PC-3 (cell line): ENCODE data around the gene DLGAP4. TPM values are rescaled to one million over a fixed set of nuclear protein-coding genes. Genes with fewer than 3 reads are reported as not detected.

Experiments used
- ATAC-seq: fragments of 200-7000 bp; cut with Tn5 transposase; 2 replicates; pipeline ENCODE4 v1.9.1; 2020; ENCODE audit warnings: mild to moderate bottlenecking, moderate library complexity
- BruUV-seq: library from RNA; stranded (reverse); fragments of 400-500 nt; replicated peaks from 2 replicates; lab custom pipeline; 2021; lab: Mats Ljungman, UMichigan
- CTCF ChIA-PET: fragments of 300-600 bp; sonication (Branson Sonifier 250); formaldehyde crosslinking; loops from one replicate; lab custom pipeline; 2022; ENCODE audit warnings: antibody characterized with exemption; lab: Charles Lee
- POLR2A ChIA-PET: fragments of 300-600 bp; sonication (Branson Sonifier 250); formaldehyde crosslinking; loops from one replicate; lab custom pipeline; 2022; ENCODE audit warnings: antibody characterized with exemption; ENCODE audit not compliant: unreplicated experiment; lab: Charles Lee
- DNase-seq: peaks from one replicate; pipeline ENCODE4 v3.0.0-alpha.2; 2015
- H2AFZ ChIP-seq: fragments of 300-600 bp; sonication (generic); 2 replicates; pipeline ENCODE4 v1.6.0; 2016; ENCODE audit warnings: antibody characterized with exemption, low read length
- H3F3A ChIP-seq: fragments of 300-600 bp; sonication (generic); one replicate; pipeline ENCODE4 v1.6.0; 2017; ENCODE audit warnings: antibody characterized with exemption, low read length, control low read depth, mild to moderate bottlenecking; ENCODE audit not compliant: unreplicated experiment
- H3K27ac ChIP-seq: fragments of 300-600 bp; sonication (generic); 2 replicates; pipeline ENCODE4 v1.5.1; 2016; ENCODE audit warnings: mild to moderate bottlenecking, low read length
- H3K27me3 ChIP-seq: fragments of 300-600 bp; sonication (generic); 2 replicates; pipeline ENCODE4 v1.6.1; 2016; ENCODE audit warnings: low read length, mixed read lengths
- H3K36me3 ChIP-seq: fragments of 300-600 bp; sonication (generic); 2 replicates; pipeline ENCODE4 v1.6.1; 2016; ENCODE audit warnings: low read depth, mixed run types, low read length, mixed read lengths
- H3K4me1 ChIP-seq: fragments of 300-600 bp; sonication (generic); 2 replicates; pipeline ENCODE4 v1.5.1; 2016; ENCODE audit warnings: low read length; ENCODE audit not compliant: insufficient read depth
- H3K4me2 ChIP-seq: fragments of 300-600 bp; sonication (generic); 2 replicates; pipeline ENCODE4 v1.6.0; 2016; ENCODE audit warnings: low read length
- H3K4me3 ChIP-seq: fragments of 300-600 bp; sonication (generic); 2 replicates; pipeline ENCODE4 v1.5.1; 2016; ENCODE audit warnings: mild to moderate bottlenecking, low read length, mixed read lengths
- H3K79me2 ChIP-seq: fragments of 300-600 bp; sonication (generic); 2 replicates; pipeline ENCODE4 v1.6.1; 2017; ENCODE audit warnings: low read length, mixed read lengths
- H3K9ac ChIP-seq: fragments of 300-600 bp; sonication (generic); 2 replicates; pipeline ENCODE4 v1.6.0; 2016; ENCODE audit warnings: mild to moderate bottlenecking, low read length
- H3K9me2 ChIP-seq: fragments of 300-600 bp; sonication (generic); replicated peaks from 2 replicates; pipeline ENCODE4 v1.6.1; 2016; ENCODE audit warnings: mixed run types, low read length, mixed read lengths
- H3K9me3 ChIP-seq: fragments of 300-600 bp; sonication (generic); 2 replicates; pipeline ENCODE4 v1.6.1; 2016; ENCODE audit warnings: low read length, mixed read lengths
- H4K20me1 ChIP-seq: fragments of 300-600 bp; sonication (generic); 2 replicates; pipeline ENCODE4 v1.6.1; 2016; ENCODE audit warnings: low read length, mixed read lengths
- CTCF ChIP-seq: fragments of 300-600 bp; sonication (generic); conservative IDR thresholded peaks from 2 replicates; pipeline ENCODE4 v1.5.1; 2017; ENCODE audit warnings: antibody characterized with exemption, low read depth, mild to moderate bottlenecking, low read length
- EZH2 ChIP-seq: fragments of 300-600 bp; sonication (generic); IDR thresholded peaks from one replicate; pipeline ENCODE4 v1.6.1; 2017; ENCODE audit warnings: antibody characterized with exemption, mild to moderate bottlenecking, low read length; ENCODE audit not compliant: unreplicated experiment
- EZH2phosphoT487 ChIP-seq: fragments of 300-600 bp; sonication (generic); IDR thresholded peaks from 2 replicates; pipeline ENCODE4 v1.6.1; 2018; ENCODE audit warnings: mild to moderate bottlenecking, antibody characterized with exemption, low read length, borderline replicate concordance
- intact Hi-C: fragments of 100-400 bp; cut with micrococcal nuclease; formaldehyde crosslinking; loops from 2 replicates; pipeline ENCODE4 v1.9.0; 2023
- total RNA-seq: library from RNA; depleted of rRNA; stranded (reverse); fragments of >200 nt; gene quantifications from 2 replicates; pipeline ENCODE4 v1.2.3, GENCODE V29; 2014

Gene DLGAP4
- total RNA-seq, 1 experiment from 2014 or later, result 21.0 TPM

- no peak for DNase-seq
- H2AFZ ChIP-seq, result no peak overlapping the region
- H3K9me2 ChIP-seq, result no peaks in the 10 kb centered on the region
- H3K9me3 ChIP-seq, result no peaks in the 10 kb centered on the region
- H3K4me2 ChIP-seq, result no peak overlapping the region
- H3K79me2 ChIP-seq, result no peaks in the 10 kb centered on the region
- no peaks in the 10 kb centered on the region for H3K36me3 ChIP-seq
- TF ChIP-seq EZH2phosphoT487, result no peak
- TF ChIP-seq EZH2, result no peak
- TF ChIP-seq CTCF, result no peak
- no peaks in the 10 kb centered on the region for H4K20me1 ChIP-seq
- no peak for ATAC-seq
- ChIA-PET POLR2A (no interaction called here), CTCF (no interaction called here)
- no peak overlapping the region for H3K27ac ChIP-seq
- peaks cover 17% of the 10 kb centered on the region for H3K27me3 ChIP-seq
- BruUV-seq, result no TSS peak
- intact Hi-C loops, result no loop called here
- peaks cover 7% of the 10 kb centered on the region for H3K4me1 ChIP-seq
- no peak overlapping the region for H3K4me3 ChIP-seq
- no peaks in the 10 kb centered on the region for H3F3A ChIP-seq
- no peak overlapping the region for H3K9ac ChIP-seq
These were observed 28.4 kb downstream of the DLGAP4 start for GRCh38 chr20:36334281-36335205.

GRCh38 chr20:36335206-36335870 is 29.2 kb downstream of the DLGAP4 start:
- CTCF ChIA-PET, result no interaction called here
- Histone ChIP-seq H3K79me2 (no peaks in the 10 kb centered on the region), H3K9me3 (no peaks in the 10 kb centered on the region), H3K27me3 (peaks cover 17% of the 10 kb centered on the region), H3K27ac (no peak overlapping the region), H4K20me1 (no peaks in the 10 kb centered on the region), H3K9ac (no peak overlapping the region), H3K4me1 (peaks cover 7% of the 10 kb centered on the region), H3F3A (no peaks in the 10 kb centered on the region), H3K9me2 (no peaks in the 10 kb centered on the region), H2AFZ (no peak overlapping the region), H3K4me3 (no peak overlapping the region), H3K4me2 (no peak overlapping the region), H3K36me3 (no peaks in the 10 kb centered on the region)
- no TSS peak for BruUV-seq
- DNase-seq, result no peak
- no peak for TF ChIP-seq CTCF
- TF ChIP-seq EZH2, result no peak
- no peak for TF ChIP-seq EZH2phosphoT487
- ATAC-seq, result no peak
- intact Hi-C loops, result no loop called here
- POLR2A ChIA-PET, result no interaction called here
